Mucosa of gallbladder (tissue), 1 donor: ENCODE data around the gene MYO1D. TPM values are rescaled to one million over a fixed set of nuclear protein-coding genes. Genes with fewer than 3 reads are reported as not detected.
"Not testable (repeated sequence)": the region's sequence is repeated elsewhere in the genome, so short reads cannot be mapped to it uniquely, and the experiment has no call there.

ENCODE experiments used
- DNase-seq: peaks from one replicate; pipeline ENCODE4 v3.0.0-alpha.2; 2020; ENCODE audit warnings: low spot score
- total RNA-seq: library from RNA; stranded (reverse); gene quantifications from one replicate; pipeline ENCODE4 v1.2.1, GENCODE V29; 2021
- donor health status: DM: no; HTN: no; CAD: no.

MYO1D gene
- total RNA-seq, 1 donor from 2014 or later = 150 TPM

GRCh38 chr17:32731556-32732295 is 145.2 kb downstream of the MYO1D start:
- no peak for DNase-seq

DNA sequence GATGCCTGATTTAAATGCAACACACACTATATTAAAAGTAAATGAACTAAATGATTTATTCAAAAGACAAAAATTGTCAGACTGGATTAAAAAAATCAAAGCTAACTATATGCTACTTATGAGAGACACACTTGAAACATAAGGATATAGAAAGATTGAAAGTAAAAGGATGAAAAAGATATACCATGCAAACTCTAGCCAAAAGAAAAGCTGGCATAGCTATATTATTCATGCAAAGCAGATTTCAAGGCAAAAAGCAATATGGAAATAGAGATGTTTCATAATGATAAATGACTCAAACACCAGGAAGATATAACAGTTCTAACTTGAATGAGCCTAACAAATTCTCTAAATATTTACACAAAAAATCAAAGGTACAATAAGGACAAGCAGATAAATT is 149.2 kb downstream of the MYO1D start:
- DNase-seq = no peak

GRCh38 chr17:32725697-32726096 is 151.2 kb downstream of the MYO1D start:
- DNase-seq = no peak

DNA sequence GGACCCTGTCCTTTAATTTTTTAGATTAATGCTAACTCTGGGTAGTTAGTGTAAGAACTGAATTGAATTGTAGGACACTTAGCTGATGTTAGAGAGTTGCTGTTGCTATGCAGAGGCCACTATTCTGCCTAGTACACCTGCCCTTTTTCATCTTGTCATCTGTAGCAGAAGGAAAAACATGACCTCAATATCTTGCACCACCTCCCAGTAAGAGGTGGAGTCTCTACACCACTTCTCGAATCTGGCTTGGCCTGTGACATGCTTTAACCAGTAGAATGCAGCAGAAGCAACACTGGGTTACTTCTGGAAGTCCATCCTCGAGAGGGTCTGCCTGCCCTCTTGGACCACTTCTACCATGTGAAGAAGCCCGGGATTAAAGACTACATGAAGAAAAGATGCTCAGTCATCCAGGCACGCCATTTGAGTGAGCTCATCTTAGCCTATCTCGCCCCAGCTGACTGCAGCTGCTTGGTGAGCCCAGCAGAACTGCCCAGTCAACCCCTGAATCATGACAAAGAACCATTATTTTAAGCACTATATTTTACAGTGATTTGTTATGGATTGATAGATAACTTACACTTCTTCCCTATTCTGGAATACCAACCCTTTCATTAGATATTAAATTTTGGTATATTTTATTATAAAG is 153.5 kb downstream of the MYO1D start:
- no peak for DNase-seq

DNA sequence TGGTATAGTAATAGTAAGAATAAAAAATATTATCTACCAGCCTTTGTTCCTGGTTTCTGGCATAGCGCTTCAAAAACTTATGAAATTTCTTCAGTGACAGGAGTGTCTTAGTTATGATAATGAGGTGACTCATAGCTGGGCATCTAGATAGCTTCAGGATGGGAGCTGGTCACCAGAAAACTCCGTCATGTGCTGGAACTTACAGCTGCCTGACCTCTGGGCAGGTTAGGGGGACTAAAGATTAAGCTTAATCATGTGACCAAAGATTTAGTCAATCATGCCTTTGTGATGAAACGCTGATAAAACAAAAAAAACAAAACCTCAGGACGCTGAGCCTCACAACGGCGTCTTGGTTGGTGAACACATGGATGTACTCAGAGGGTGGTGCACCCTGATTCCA is 154.2 kb downstream of the MYO1D start:
- DNase-seq = peak; percentile 23

DNA sequence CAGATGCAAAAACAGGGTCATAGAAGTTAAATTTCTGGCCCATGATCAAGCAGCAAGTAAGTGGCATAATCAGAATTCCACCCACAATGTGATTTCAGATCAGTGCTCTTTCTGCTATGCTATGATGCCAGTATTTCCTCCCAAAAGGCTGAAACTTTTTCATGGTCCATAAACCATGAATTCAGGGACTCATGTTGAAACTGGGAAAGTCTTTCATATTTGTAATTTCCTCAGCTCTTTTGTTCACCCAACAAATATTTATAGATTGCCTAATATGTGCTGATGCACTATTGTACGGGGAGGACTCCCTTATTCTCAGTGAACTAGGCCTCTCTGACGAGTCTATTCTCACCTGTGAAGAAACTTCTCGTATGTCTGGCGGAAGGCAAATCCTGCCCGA is 156.3 kb downstream of the MYO1D start:
- DNase-seq = no peak

DNA sequence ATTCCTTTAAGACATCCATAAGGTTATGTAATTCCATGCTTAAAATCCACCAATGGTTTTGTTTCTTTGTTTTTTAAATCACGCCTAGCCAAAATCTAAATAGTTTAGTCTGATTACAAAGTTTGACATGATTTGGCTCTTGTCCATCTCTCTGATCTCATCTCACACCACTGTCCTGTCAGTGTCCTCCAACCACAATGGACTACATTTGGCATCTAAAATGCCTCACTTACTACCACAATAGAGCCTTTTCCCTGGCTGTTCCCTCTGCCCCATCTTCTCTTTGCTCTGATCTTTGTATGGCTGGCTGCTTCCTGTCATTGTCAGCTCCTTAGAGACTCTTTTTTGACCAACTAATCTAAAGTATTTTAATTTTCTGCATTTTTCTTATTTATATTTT is 157.2 kb downstream of the MYO1D start:
- DNase-seq = no peak

DNA sequence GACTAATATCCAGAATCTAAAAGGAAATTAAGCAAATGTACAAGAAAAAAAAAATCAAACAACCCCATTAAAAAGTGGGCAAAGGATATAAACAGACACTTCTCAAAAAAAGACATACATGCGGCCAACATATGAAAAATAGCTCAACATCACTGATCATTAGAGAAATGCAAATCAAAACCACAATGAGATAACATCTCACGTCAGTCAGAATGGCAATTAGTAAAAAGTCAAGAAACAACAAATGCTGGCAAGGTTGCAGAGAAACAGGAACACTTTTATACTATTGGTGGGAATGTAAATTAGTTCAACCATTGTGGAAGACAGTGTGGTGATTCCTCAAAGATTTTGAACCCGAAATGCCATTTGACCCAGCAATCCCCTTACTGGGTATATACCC is 162.0 kb downstream of the MYO1D start:
- DNase-seq = not testable (repeated sequence)

- not testable (repeated sequence) for DNase-seq
Measured at GRCh38 chr17:32714206-32714605, 162.7 kb downstream of the MYO1D start.

GRCh38 chr17:32713081-32713480 is 163.8 kb downstream of the MYO1D start:
- no peak for DNase-seq

DNA sequence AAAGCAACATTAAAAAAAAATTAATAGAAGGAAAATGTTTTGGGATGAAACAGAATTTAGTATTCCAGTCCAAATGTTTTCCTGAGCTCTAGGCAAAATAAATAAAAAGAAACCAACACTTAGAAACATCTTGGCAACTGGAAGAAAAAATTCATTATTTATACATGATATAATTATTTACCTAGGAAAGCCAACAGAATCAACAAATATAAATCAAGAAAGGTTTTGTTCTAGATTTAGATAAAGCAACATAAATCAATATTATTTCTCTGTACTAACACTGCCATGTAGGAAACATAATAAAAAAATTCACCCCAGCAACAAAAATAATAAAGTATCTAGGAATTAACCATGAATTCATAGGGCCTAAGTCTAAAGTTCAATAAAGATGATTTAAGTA is 167.4 kb downstream of the MYO1D start:
- no peak for DNase-seq

DNA sequence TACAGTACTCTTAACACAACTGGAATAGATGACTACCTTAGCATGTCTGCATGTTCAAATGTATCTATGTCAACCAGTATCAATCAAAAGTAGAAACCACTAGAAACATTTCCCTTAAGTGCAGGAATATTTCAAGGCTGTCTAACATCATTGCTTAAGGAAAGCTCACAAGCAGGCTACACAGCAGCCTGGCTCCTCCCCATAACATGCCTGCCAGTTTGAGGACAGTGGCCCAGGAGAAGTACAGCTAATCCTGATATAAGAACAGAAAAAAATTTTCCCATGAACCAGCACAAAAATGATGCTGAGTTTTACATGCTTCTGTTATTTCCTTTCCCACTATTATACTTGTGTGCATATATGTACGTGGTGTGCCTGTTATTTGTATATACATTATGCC is 175.1 kb downstream of the MYO1D start:
- DNase-seq = no peak

GRCh38 chr17:32699247-32699646 is 177.7 kb downstream of the MYO1D start:
- DNase-seq = no peak

GRCh38 chr17:32697728-32698625 is 178.9 kb downstream of the MYO1D start:
- no peak for DNase-seq

- DNase-seq = no peak
Measured at GRCh38 chr17:32696426-32696825, 180.5 kb downstream of the MYO1D start.

- DNase-seq = no peak
Measured at GRCh38 chr17:32695864-32696263, 181.1 kb downstream of the MYO1D start.

DNA sequence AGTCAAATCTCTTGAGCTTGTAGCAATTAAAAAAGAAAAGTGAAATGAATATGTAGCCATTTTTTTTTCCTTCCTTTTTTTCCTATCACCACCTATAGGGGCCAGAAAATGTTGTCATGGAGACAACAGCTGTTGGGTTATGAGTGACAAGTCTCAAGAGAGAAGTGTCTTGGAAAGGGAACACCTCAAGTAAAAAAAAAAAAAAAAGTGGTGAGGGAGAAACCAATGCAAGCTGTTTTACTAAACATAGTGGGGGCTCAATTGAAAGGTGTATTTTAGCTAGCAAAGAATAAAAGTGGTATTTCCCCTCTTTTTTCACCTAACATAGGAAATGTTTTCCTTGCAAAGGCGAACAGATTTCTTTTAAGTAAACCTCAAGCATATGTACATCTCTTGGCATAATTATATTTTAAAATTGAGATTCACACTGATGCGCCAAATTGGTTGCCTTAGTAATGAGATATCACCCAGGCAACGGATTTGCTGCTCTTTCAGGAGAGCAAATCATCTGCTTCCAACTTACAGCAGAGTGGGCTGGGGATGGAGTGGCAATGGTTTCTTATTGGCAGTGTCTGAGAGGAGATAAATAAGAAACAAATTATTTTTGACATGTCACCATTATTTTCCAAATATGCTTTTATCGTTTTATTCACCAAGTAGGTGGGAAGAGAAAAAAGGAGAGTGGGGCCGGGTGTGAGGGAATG is 183.6 kb downstream of the MYO1D start:
- DNase-seq = no peak

DNA sequence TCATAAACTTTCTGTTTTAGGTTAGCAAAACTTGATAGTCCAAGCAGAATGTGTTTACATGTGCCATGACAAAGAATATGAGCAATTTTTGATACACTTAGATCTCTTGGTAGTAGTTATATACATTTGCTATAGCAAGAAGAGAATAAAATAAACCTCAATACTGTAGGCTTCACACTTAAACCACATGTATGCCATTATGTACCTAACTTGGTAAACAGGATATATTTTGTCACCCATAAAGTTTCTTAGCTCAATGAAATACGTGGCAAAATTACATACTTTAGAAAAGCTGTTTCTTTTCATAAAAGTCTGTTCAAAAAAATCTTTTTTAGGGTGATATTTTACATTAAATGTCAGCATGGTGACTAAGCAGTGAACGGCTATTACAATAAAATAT is 184.7 kb downstream of the MYO1D start:
- no peak for DNase-seq

- DNase-seq = no peak
Measured at GRCh38 chr17:32689348-32689747, 187.6 kb downstream of the MYO1D start.

DNA sequence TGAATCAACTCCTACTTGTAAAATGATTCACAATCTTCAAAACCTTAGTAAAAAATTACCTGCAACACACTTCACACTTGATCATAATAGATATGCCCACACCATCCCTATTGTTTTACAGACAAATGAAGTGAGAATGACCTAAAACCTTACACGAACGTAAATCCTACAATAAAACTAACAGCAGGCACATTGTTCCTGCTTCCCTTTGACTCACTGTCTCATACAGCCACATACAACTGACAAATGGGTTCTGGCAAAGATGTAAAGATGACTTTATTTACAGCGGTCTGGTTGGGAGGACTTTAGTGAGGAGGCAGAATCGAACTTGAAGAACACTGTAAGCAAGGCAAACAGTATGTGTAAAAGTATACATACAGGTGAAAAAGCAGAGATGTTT is 188.7 kb downstream of the MYO1D start:
- DNase-seq = no peak

DNA sequence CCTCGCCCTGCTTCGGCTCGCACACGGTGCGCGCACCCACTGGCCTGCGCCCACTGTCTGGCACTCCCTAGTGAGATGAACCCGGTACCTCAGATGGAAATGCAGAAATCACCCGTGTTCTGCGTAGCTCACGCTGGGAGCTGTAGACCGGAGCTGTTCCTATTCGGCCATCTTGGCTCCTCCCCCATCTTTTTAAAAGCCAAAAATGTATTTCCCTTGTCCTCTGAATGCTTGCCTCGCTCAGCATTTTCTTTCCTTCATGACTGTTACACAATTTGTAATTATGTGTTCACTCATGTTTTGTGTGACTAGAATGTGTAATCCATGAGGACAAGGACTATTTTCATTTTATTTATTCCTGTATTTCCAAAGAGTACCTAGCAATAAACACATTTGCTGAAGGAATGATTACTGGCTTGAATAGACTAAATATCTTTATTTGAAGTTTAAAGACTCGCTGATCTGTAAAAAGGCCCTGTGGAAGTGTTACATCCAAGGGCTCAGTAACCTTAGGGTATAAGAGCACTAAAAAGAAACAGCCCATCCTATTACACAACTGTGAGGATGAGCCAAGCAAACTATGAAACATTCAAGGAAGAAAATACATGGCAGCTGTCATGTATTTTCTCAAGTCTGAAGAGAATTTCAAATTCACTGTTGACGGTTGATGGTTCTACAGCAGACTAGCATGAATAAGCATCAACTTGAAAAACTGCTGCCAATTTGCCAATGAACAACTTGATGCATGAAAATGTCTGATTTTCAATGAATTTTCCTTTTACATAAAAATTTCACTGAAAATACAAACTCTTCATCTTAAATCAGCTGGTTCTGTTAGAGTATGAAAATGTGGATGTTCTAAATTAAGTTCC is 192.6 kb downstream of the MYO1D start:
- no peak for DNase-seq
